ENCODE measurements around the gene CCS. TPM values are rescaled to one million over a fixed set of nuclear protein-coding genes. Genes with fewer than 3 reads are reported as not detected.

Gene CCS
- total RNA-seq, 1 donor = 28.3 TPM

- no peak overlapping the region for H3K4me3 ChIP-seq (ENCODE audit: low read depth, low read length)
- DNase-seq (ENCODE audit: low read depth) = no peak
- no peak for TF ChIP-seq CTCF (IDR thresholded peaks at IDR 0.05; ENCODE audit: insufficient read depth, low read length)
Observed at GRCh38 chr11:66547662-66548009, 45.3 kb upstream of the CCS start.

GRCh38 chr11:66548041-66548440 lies 44.9 kb upstream of the CCS start:
- H3K4me3 ChIP-seq (ENCODE audit: low read depth, low read length) = no peak overlapping the region
- TF ChIP-seq CTCF (IDR thresholded peaks at IDR 0.05; ENCODE audit: insufficient read depth, low read length) = no peak
- no peak for DNase-seq (ENCODE audit: low read depth)

- DNase-seq (ENCODE audit: low read depth) = no peak
- TF ChIP-seq CTCF (IDR thresholded peaks at IDR 0.05; ENCODE audit: insufficient read depth, low read length) = no peak
- no peak overlapping the region for H3K4me3 ChIP-seq (ENCODE audit: low read depth, low read length)
Observed at GRCh38 chr11:66548774-66549630, 44.0 kb upstream of the CCS start.

- no peak for DNase-seq (ENCODE audit: low read depth)
- no peak for TF ChIP-seq CTCF (IDR thresholded peaks at IDR 0.05; ENCODE audit: insufficient read depth, low read length)
- H3K4me3 ChIP-seq (ENCODE audit: low read depth, low read length) = no peak overlapping the region
Observed at GRCh38 chr11:66549696-66550095, 43.3 kb upstream of the CCS start.

- DNase-seq (ENCODE audit: low read depth) = no peak
- no peak for TF ChIP-seq CTCF (IDR thresholded peaks at IDR 0.05; ENCODE audit: insufficient read depth, low read length)
- H3K4me3 ChIP-seq (ENCODE audit: low read depth, low read length) = no peak overlapping the region
Observed at GRCh38 chr11:66550887-66551286, 42.1 kb upstream of the CCS start.

- DNase-seq (ENCODE audit: low read depth) = no peak
- no peak for TF ChIP-seq CTCF (IDR thresholded peaks at IDR 0.05; ENCODE audit: insufficient read depth, low read length)
- no peak overlapping the region for H3K4me3 ChIP-seq (ENCODE audit: low read depth, low read length)
Observed at GRCh38 chr11:66554602-66555001, 38.4 kb upstream of the CCS start.

GRCh38 chr11:66555416-66555815 lies 37.6 kb upstream of the CCS start:
- TF ChIP-seq CTCF (IDR thresholded peaks at IDR 0.05; ENCODE audit: insufficient read depth, low read length) = no peak
- DNase-seq (ENCODE audit: low read depth) = no peak
- no peak overlapping the region for H3K4me3 ChIP-seq (ENCODE audit: low read depth, low read length)
